Measurements from ENCODE around the gene ZNRF2. TPM values are rescaled to one million over a fixed set of nuclear protein-coding genes. Genes with fewer than 3 reads are reported as not detected.

ZNRF2 gene
- total and polyA plus RNA-seq, 2 of the 13 experiments (the other 11 are each of a cell fraction or from before 2014, with no cell fraction given) = 3.5 to 7.7 TPM

GRCh38 chr7:30284298-30285066 is at the start of gene ZNRF2 (continued):
- TF ChIP-seq ZBED4 (CRISPR knock-in tag; IDR thresholded peaks at IDR 0.05; ENCODE audit: borderline replicate concordance) (peak; percentile 75; the same call in 1 of the 2 replicates), KMT2A (CRISPR knock-in tag; IDR thresholded peaks at IDR 0.05) (peak; percentile 87), ZNF34 (CRISPR knock-in tag; IDR thresholded peaks at IDR 0.05; ENCODE audit: borderline replicate concordance) (no peak), ZNF331 (CRISPR knock-in tag; IDR thresholded peaks at IDR 0.05) (peak; percentile 62; the same call in 1 of the 2 replicates), TOPORS (CRISPR knock-in tag; IDR thresholded peaks at IDR 0.05) (no peak), BORCS8-MEF2B (CRISPR knock-in tag; IDR thresholded peaks at IDR 0.05) (peak; percentile 74; the same call in 1 of the 2 replicates), FOXK1 (CRISPR knock-in tag; IDR thresholded peaks at IDR 0.05; ENCODE audit: borderline replicate concordance, low read depth) (0 out of 2 replicates have a peak, but pooled peaks have one; percentile 31), FOSL2 (CRISPR knock-in tag; IDR thresholded peaks at IDR 0.05) (0 out of 2 replicates have a peak, but pooled peaks have one; percentile 3), HMGXB3 (CRISPR knock-in tag; IDR thresholded peaks at IDR 0.05; ENCODE audit: borderline replicate concordance) (peak; percentile 98), ZNF782 (CRISPR knock-in tag; IDR thresholded peaks at IDR 0.05; ENCODE audit: borderline replicate concordance) (no peak; the same call in 1 of the 2 replicates), ZSCAN25 (CRISPR knock-in tag; IDR thresholded peaks at IDR 0.05) (peak; percentile 64; the same call in 1 of the 2 replicates), SP4 (CRISPR knock-in tag; IDR thresholded peaks at IDR 0.05) (peak; percentile 99), SAFB2 (CRISPR knock-in tag; IDR thresholded peaks at IDR 0.05; ENCODE audit: borderline replicate concordance, low read depth) (peak; percentile 32; the same call in 1 of the 2 replicates), TEF (CRISPR knock-in tag; IDR thresholded peaks at IDR 0.05) (no peak), NFIB (CRISPR knock-in tag; IDR thresholded peaks at IDR 0.05; ENCODE audit: borderline replicate concordance) (no peak)

All from HepG2 (cell line).